Right lobe of liver (tissue), 4 donors: ENCODE measurements around the gene EED.

Source experiments
- POLR2A ChIP-seq: fragments of 450-650 bp; IDR thresholded peaks from one replicate; pipeline ENCODE4 v1.6.1; 2017; ENCODE audit warnings: antibody characterized with exemption, mild to moderate bottlenecking
- TF ChIP-seq, protein P1 (sequence below), 4 donors: fragments of 200-600 bp in 3 of 4; fragments of 450-650 bp in 1 of 4; IDR thresholded peaks; one replicate each; pipeline versions ENCODE4 v1.5.1 to v1.8.0; 2016 to 2022; ENCODE audit warnings: antibody characterized with exemption in 4 of 4, mild to moderate bottlenecking in 2 of 4
- donor health status: DM: no; HTN: no; CAD: no.
- donor health status: DM: no; HTN: no; CAD: no.
- donor health status: DM: no; HTN: yes; CAD: no.

DNA sequence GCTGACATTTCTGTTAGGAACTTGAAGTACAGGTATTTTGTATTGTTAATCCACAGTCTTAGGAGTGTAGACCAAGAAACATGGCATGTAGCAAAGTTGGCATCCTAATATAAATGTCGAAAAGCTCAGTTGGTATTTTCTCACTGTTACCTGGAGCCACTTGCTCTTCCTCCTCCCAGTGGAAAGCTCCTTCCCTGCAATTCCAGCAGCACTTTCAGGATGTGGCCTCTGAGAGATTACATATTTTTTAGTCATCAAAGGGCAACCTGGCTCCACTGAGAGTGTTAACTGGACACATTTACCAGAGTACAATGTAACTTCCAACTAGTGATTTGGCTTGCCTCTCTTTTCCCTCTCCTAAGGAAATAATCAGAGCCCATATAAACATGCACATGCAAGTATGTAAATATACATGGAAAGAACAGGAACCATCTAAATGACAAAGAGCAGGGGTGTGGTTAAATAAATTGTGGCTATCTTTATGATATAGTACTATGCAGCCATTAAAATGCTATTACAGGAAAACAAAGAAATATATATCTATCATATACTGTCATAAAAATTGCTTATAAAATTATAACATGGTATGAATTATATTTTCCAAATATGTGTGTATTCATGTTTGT lies 14.3 kb upstream of the EED start:
- TF ChIP-seq, protein P1, sequence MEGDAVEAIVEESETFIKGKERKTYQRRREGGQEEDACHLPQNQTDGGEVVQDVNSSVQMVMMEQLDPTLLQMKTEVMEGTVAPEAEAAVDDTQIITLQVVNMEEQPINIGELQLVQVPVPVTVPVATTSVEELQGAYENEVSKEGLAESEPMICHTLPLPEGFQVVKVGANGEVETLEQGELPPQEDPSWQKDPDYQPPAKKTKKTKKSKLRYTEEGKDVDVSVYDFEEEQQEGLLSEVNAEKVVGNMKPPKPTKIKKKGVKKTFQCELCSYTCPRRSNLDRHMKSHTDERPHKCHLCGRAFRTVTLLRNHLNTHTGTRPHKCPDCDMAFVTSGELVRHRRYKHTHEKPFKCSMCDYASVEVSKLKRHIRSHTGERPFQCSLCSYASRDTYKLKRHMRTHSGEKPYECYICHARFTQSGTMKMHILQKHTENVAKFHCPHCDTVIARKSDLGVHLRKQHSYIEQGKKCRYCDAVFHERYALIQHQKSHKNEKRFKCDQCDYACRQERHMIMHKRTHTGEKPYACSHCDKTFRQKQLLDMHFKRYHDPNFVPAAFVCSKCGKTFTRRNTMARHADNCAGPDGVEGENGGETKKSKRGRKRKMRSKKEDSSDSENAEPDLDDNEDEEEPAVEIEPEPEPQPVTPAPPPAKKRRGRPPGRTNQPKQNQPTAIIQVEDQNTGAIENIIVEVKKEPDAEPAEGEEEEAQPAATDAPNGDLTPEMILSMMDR (IDR thresholded peaks at IDR 0.05), result no peak
- TF ChIP-seq POLR2A, result no peak
